T-cell (primary cell): ENCODE results near the gene CCL4L2. TPM values are rescaled to one million over a fixed set of nuclear protein-coding genes. Genes with fewer than 3 reads are reported as not detected.
"Not testable (repeated sequence)": the region's sequence is repeated elsewhere in the genome, so short reads cannot be mapped to it uniquely, and the experiment has no call there.

Experiments used
- ATAC-seq, 4 experiments: fragments of 200-7000 bp in 3 of 4; fragments of 150-1000 bp in 1 of 4; cut with Tn5 transposase; replicated peaks in 1 of 4; 1 replicate in 3 of 4; 2 replicates in 1 of 4; pipeline ENCODE4 v1.10.0; 2021; ENCODE audit warnings: moderate library complexity in 3 of 4, mild to moderate bottlenecking in 2 of 4, moderate number of reproducible peaks in 1 of 4
- CTCF ChIA-PET, 2 donors: fragments of 300-600 bp; sonication (Branson Sonifier 250); formaldehyde crosslinking; loops; one replicate each; lab custom pipeline; 2022; ENCODE audit warnings: antibody characterized with exemption in 2 of 2; lab: Charles Lee
- POLR2A ChIA-PET, 2 donors: fragments of 300-600 bp; sonication (Branson Sonifier 250); formaldehyde crosslinking; loops; one replicate each; lab custom pipeline; 2022; ENCODE audit warnings: antibody characterized with exemption in 2 of 2; lab: Charles Lee
- DNase-seq, 35 experiments: peaks; one replicate each; pipeline versions ENCODE4 v3.0.0 to v3.0.0-alpha.2; 2013 to 2023
- H3K27ac ChIP-seq: one replicate; pipeline ENCODE4 v1.5.1; 2013; ENCODE audit warnings: low read length
- H3K27me3 ChIP-seq, 2 experiments: replicated peaks in 1 of 2; 1 replicate in 1 of 2; 2 replicates in 1 of 2; pipeline versions ENCODE4 v1.6.1 to v1.7.0; 2013; ENCODE audit warnings: low read length in 1 of 2, mixed read lengths in 1 of 2; ENCODE audit not compliant: control insufficient read depth in 2 of 2, insufficient read depth in 2 of 2; ENCODE audit errors: extremely low read depth in 1 of 2
- H3K36me3 ChIP-seq, 2 donors: 1 replicate in 1 of 2; 2 replicates in 1 of 2; pipeline versions ENCODE4 v1.6.1 to v1.7.0; 2013; ENCODE audit warnings: low read length in 1 of 2; ENCODE audit not compliant: control insufficient read depth in 2 of 2, insufficient read depth in 1 of 2; ENCODE audit errors: extremely low read depth in 1 of 2
- H3K4me1 ChIP-seq, 2 experiments: 1 replicate in 1 of 2; 2 replicates in 1 of 2; pipeline versions ENCODE4 v1.6.1 to v1.7.0; 2013; ENCODE audit warnings: low read length in 2 of 2, mixed read lengths in 1 of 2; ENCODE audit not compliant: insufficient read depth in 2 of 2, control insufficient read depth in 1 of 2; ENCODE audit errors: extremely low read depth in 1 of 2
- H3K4me3 ChIP-seq, 2 donors: 1 replicate in 1 of 2; 2 replicates in 1 of 2; pipeline versions ENCODE4 v1.5.1 to v1.7.0; 2013; ENCODE audit warnings: mild to moderate bottlenecking in 2 of 2, low read length in 1 of 2, moderate library complexity in 1 of 2; ENCODE audit not compliant: control insufficient read depth in 1 of 2; ENCODE audit errors: extremely low read depth in 1 of 2
- H3K9me3 ChIP-seq: 2 replicates; pipeline ENCODE4 v1.7.0; 2013
- H3K27ac Mint-ChIP-seq, 2 donors: one replicate each; pipeline ENCODE4 v1.8.0; 2020 to 2021; ENCODE audit warnings: mild to moderate bottlenecking in 2 of 2, mixed read lengths in 2 of 2
- H3K27me3 Mint-ChIP-seq, 2 donors: one replicate each; pipeline ENCODE4 v1.8.0; 2021 to 2022; ENCODE audit warnings: mixed read lengths in 2 of 2
- H3K36me3 Mint-ChIP-seq: one replicate; pipeline ENCODE4 v1.8.0; 2021; ENCODE audit warnings: mixed read lengths
- H3K4me1 Mint-ChIP-seq, 3 donors: one replicate each; pipeline ENCODE4 v1.8.0; 2020 to 2022; ENCODE audit warnings: mixed read lengths in 3 of 3, mild to moderate bottlenecking in 1 of 3
- H3K4me3 Mint-ChIP-seq, 3 donors: one replicate each; pipeline ENCODE4 v1.8.0; 2020 to 2022; ENCODE audit warnings: mild to moderate bottlenecking in 3 of 3, mixed read lengths in 3 of 3, moderate library complexity in 3 of 3
- H3K9me3 Mint-ChIP-seq, 3 donors: one replicate each; pipeline ENCODE4 v1.8.0; 2020 to 2022; ENCODE audit warnings: mixed read lengths in 3 of 3
- WGBS: methylation state at CpG from one replicate; pipeline ENCODE4 v1.1.5; 2013; ENCODE audit warnings: missing lambda C conversion rate; ENCODE audit not compliant: insufficient coverage; 5-methylcytosine and 5-hydroxymethylcytosine counted together
- total RNA-seq, 35 experiments: library from RNA in 6 of 35; stranded (reverse) in 6 of 35; fragments of 120-200 nt in 1 of 35; gene quantifications; one replicate each; pipeline versions ENCODE4 v1.2.1 to v1.2.4 and lab custom pipeline; 2013 to 2026

The CCL4L2 gene
- total RNA-seq = 10 to 100 TPM in 1 of 5 donors, 1 to 10 TPM in 4; 1.1 to 12.6 (median 2.2) TPM
- total RNA-seq (2013) = 0.81 TPM
- total RNA-seq (lab: John Stamatoyannopoulos, UW) = 0.51 to 453 (median 16.0) reads per million in 29 experiments

GRCh38 chr17:36210439-36211211, at the start of gene CCL4L2:
Gene CCL4L2 (plus strand): TSS chr17:36211063.
- H3K9me3 Mint-ChIP-seq, H3K36me3 ChIP-seq, H3K36me3 Mint-ChIP-seq, H3K27ac ChIP-seq, CTCF ChIA-PET, H3K27me3 ChIP-seq, H3K9me3 ChIP-seq, POLR2A ChIA-PET: not testable (repeated sequence)
- H3K4me1 Mint-ChIP-seq = peaks cover 0 to 50% (median 9%) of the 10 kb centered on the region in 3 donors
- H3K27me3 Mint-ChIP-seq = peaks cover 18 to 42% of the 10 kb centered on the region in 2 donors
- Histone ChIP-seq H3K4me3 (peak within 1 kb of the TSS in 1 of 2 donors; percentile 12), H3K4me1 (peaks cover 0 to 71% of the 10 kb centered on the region in 2 experiments)
- ATAC-seq = peak; percentile 31 to 71 (median 58)
- peak within 1 kb of the TSS; percentile 72 to 78 for H3K27ac Mint-ChIP-seq
- peak within 1 kb of the TSS in 2 of 3 donors; percentile 28 to 44 for H3K4me3 Mint-ChIP-seq
- no CpG with 5 or more reads among the region's 7 CpGs for WGBS
- peak in 5 of 35 experiments; percentile 11 to 52 (median 25) for DNase-seq

DNA sequence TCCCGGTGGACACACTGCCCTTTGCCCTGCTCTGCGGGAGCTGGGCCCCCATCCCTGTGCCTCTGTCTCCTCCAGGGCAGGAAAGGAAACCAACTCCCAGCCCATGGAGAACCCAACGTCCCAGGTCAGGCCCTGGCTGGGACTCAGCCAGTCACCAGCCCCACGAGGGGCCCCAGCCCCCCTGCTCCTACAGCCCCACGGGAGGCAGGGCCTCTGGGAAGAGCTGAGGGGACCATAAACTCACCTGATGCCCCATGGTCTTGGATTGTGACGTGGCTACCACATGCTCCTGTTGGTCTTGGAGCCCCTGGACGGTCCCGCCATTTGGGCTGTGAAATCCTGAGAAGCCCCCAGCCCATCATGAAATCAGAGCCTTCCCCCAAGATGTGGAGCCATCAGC, 42.0 kb upstream of the CCL4L2 start:
- WGBS = no CpG with 5 or more reads among the region's 8 CpGs
- POLR2A ChIA-PET, H3K27ac ChIP-seq, H3K27me3 Mint-ChIP-seq, ATAC-seq, H3K27me3 ChIP-seq, H3K36me3 ChIP-seq, CTCF ChIA-PET, H3K9me3 Mint-ChIP-seq, DNase-seq, H3K4me3 ChIP-seq, H3K27ac Mint-ChIP-seq, H3K4me1 Mint-ChIP-seq, H3K36me3 Mint-ChIP-seq, H3K4me1 ChIP-seq, H3K4me3 Mint-ChIP-seq, H3K9me3 ChIP-seq: not testable (repeated sequence)

DNA sequence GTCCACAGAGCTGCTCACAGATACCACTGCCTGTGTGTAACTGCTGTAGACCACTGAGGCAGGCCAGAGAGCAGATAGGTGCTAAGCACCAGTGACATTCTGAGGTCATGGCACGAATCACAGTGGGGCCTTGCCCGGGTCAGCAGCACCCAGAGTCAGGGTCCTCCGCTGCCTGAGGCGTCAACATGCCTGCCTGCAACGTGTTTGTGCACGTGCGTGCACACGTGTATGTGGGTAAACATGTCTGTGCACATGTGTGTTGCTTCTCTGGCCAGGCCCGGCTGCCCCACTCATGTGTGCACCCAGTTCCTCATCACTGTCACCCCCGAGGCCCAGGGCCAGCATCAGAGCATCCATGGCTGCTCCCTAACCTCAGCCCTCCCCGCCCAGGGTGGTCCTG, 34.3 kb upstream of the CCL4L2 start, which contains the start of gene TBC1D3B:
TBC1D3B (minus strand) TSS at position 101 of the 400 bp plus-strand sequence. CDS start 1,586 bp downstream, outside the sequence.
- H3K27ac ChIP-seq, ATAC-seq, H3K4me1 Mint-ChIP-seq, H3K27ac Mint-ChIP-seq, H3K27me3 ChIP-seq, H3K9me3 ChIP-seq, DNase-seq, H3K9me3 Mint-ChIP-seq, H3K4me3 Mint-ChIP-seq, H3K4me3 ChIP-seq, CTCF ChIA-PET, H3K4me1 ChIP-seq, H3K36me3 Mint-ChIP-seq, POLR2A ChIA-PET, H3K36me3 ChIP-seq: not testable (repeated sequence)
- WGBS = no CpG with 5 or more reads among the region's 11 CpGs
- peaks cover 7 to 10% of the 10 kb centered on the region in 2 donors for H3K27me3 Mint-ChIP-seq

DNA sequence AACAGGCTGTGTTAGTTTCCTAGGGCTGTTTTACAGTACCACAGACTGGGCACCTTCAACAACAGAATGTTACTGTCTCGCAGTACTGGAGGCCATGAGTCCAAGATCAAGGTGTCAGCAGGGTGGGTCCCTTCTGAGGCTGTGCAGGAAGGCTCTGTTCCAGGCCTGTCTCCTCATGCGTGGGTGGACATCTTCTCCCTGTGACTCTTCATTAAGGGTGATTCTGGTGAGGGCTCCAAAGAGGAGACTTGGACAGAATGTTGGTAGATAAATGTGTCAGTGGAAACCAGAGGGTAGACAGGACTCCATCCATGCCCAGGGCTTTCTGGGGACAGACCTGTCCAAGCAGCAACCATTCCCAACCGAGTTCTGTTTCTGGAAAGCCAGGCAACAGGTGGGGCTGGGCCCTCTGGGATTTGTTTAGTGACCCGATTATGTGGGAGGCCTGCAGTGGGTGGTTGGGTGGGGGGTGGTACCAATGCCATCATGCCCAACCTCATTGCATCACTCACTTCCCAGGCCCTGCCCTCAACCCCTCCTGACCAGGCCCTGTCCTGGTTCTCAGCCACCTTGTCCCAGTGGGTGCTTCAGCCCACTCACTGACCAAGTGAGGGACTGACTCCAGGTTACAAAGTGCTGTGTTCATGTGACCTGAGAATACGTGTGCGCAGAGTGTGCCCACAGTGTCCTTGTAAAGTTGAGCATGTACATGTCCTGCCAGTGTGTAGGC, 29.3 kb upstream of the CCL4L2 start:
- ATAC-seq, H3K9me3 Mint-ChIP-seq, H3K27ac ChIP-seq, DNase-seq, H3K4me1 Mint-ChIP-seq, H3K9me3 ChIP-seq, POLR2A ChIA-PET, H3K36me3 Mint-ChIP-seq, H3K4me3 ChIP-seq, CTCF ChIA-PET: not testable (repeated sequence)
- peaks cover 33 to 54% of the 10 kb centered on the region in 2 donors for H3K27me3 Mint-ChIP-seq
- peak overlapping the region; percentile 1 to 17 for H3K27ac Mint-ChIP-seq
- H3K36me3 ChIP-seq = peaks cover 0 to 12% of the 10 kb centered on the region in 2 donors
- H3K4me1 ChIP-seq = peaks cover 0 to 28% of the 10 kb centered on the region in 2 experiments
- H3K4me3 Mint-ChIP-seq = peak overlapping the region in 1 of 3 donors; percentile 51
- H3K27me3 ChIP-seq = peaks cover 7 to 19% of the 10 kb centered on the region in 2 experiments
- WGBS = 80% methylated on average over 1 of the region's 6 CpGs

- Mint-ChIP-seq H3K27ac (peak overlapping the region; percentile 19 to 53), H3K4me3 (peak overlapping the region in 2 of 3 donors; percentile 26 to 51), H3K9me3 (no peaks in the 10 kb centered on the region), H3K36me3 (no peaks in the 10 kb centered on the region), H3K27me3 (peaks cover 36 to 61% of the 10 kb centered on the region in 2 donors), H3K4me1 (peaks cover 0 to 14% (median 3%) of the 10 kb centered on the region in 3 donors)
- ATAC-seq = peak in 1 of 4 experiments; percentile 6
- peaks cover 0 to 33% of the 10 kb centered on the region in 2 experiments for H3K4me1 ChIP-seq
- CTCF ChIA-PET = no interaction called here
- 60% methylated on average over 24 of the region's 48 CpGs for WGBS
- no peak overlapping the region for H3K27ac ChIP-seq
- H3K27me3 ChIP-seq = peaks cover 7 to 19% of the 10 kb centered on the region in 2 experiments
- POLR2A ChIA-PET = no interaction called here
- no peak for DNase-seq
- no peaks in the 10 kb centered on the region for H3K9me3 ChIP-seq
- peaks cover 0 to 13% of the 10 kb centered on the region in 2 donors for H3K36me3 ChIP-seq
- H3K4me3 ChIP-seq = no peak overlapping the region
These were observed 28.5 kb upstream of the CCL4L2 start for GRCh38 chr17:36182176-36183000.
